Articular chondrocyte of knee joint (primary cell): ENCODE results near the gene GTF2H1. TPM values are rescaled to one million over a fixed set of nuclear protein-coding genes. Genes with fewer than 3 reads are reported as not detected.
A peak's percentile ranks its signal among the peaks of the same experiment; 100 is the strongest.

ENCODE experiments used
- small RNA-seq: library from RNA; depleted of rRNA; stranded (forward); fragments of <200 nt; gene quantifications from one replicate; pipeline ENCODE3, GENCODE V24; 2012
- total RNA-seq: library from RNA; depleted of rRNA; stranded (reverse); fragments of >200 nt; gene quantifications from 2 replicates; pipeline ENCODE4 v1.2.3, GENCODE V29; 2012

GTF2H1 gene
- 102 and 110 TPM in 2 replicates for total RNA-seq

GRCh38 chr11:18321969-18322711 is at the start of gene GTF2H1, which contains the start of gene HPS5:
TSS of gene GTF2H1 (plus strand) at chr11:18322567. CDS start at chr11:18333075, 10,508 bp downstream.
TSS of gene HPS5 (minus strand) at chr11:18322140. CDS start at chr11:18317858, 4,282 bp downstream.

GRCh38 chr11:18394275-18394927 is 72.0 kb downstream of the GTF2H1 start, which contains the start of gene LDHA:
TSS of gene LDHA (plus strand) at chr11:18394563. CDS start at chr11:18396843, 2,280 bp downstream.

Small RNAs within 50 kb of the gene (small RNA-seq; reads per million reads assigned to genes)
- gene MIR3159: 2.0 reads per million, percentile 72 among the genes with 10 or more reads in this experiment

Other genes with a start within 250 kb of the GTF2H1 start
- 15.1 and 17.0 TPM in 2 replicates for gene SAAL1, start 216.5 kb upstream of the GTF2H1 start, total RNA-seq
- 0.22 TPM in 1 of 2 replicates, not detected in the other for gene MRGPRX3, start 190.0 kb upstream of the GTF2H1 start, total RNA-seq
- gene MRGPRX4, start 149.7 kb upstream of the GTF2H1 start, total RNA-seq: not detected in 2 replicates
- not detected in 2 replicates for gene SAA4, start 85.8 kb upstream of the GTF2H1 start, total RNA-seq
- gene SAA2, start 73.9 kb upstream of the GTF2H1 start, total RNA-seq: 0.13 TPM in 1 of 2 replicates, not detected in the other
- gene SAA1, start 56.3 kb upstream of the GTF2H1 start, total RNA-seq: 0.32 and 0.39 TPM in 2 replicates
- gene HPS5, start 427 bp upstream of the GTF2H1 start, total RNA-seq: 34.8 and 49.5 TPM in 2 replicates
- gene LDHA, start 72.0 kb downstream of the GTF2H1 start, total RNA-seq: 1,508 and 1,519 TPM in 2 replicates
- gene LDHC, start 89.8 kb downstream of the GTF2H1 start, total RNA-seq: not detected in 2 replicates
- not detected in 2 replicates for gene LDHAL6A, start 133.3 kb downstream of the GTF2H1 start, total RNA-seq
- gene TSG101, start 204.4 kb downstream of the GTF2H1 start, total RNA-seq: 58.8 and 75.6 TPM in 2 replicates